OCI-LY1 (cell line): Measurements from ENCODE around the gene TRIO.

Experiments
- H2AFZ ChIP-seq: fragments of 200-600 bp; sonication (generic), shearing (Covaris generic); 2 replicates; pipeline ENCODE4 v1.6.0; 2014; ENCODE audit warnings: antibody characterized with exemption, mild to moderate bottlenecking, low read length
- H3F3A ChIP-seq: fragments of 200-600 bp; sonication (generic), shearing (Covaris generic); 2 replicates; pipeline ENCODE4 v1.6.0; 2014; ENCODE audit warnings: mild to moderate bottlenecking, antibody characterized with exemption, low read length, moderate library complexity; ENCODE audit not compliant: insufficient read depth
- H3K27ac ChIP-seq: fragments of 200-600 bp; sonication (generic); 2 replicates; pipeline ENCODE4 v1.5.1; 2014; ENCODE audit warnings: low read length, mixed run types, mild to moderate bottlenecking, low read depth; ENCODE audit not compliant: poor library complexity, severe bottlenecking
- H3K27me3 ChIP-seq: fragments of 200-600 bp; sonication (generic); 2 replicates; pipeline ENCODE4 v1.6.0; 2014; ENCODE audit warnings: antibody characterized with exemption, mild to moderate bottlenecking, low read length, moderate library complexity; ENCODE audit not compliant: insufficient read depth
- H3K36me3 ChIP-seq: fragments of 200-600 bp; sonication (generic); 2 replicates; pipeline ENCODE4 v1.6.1; 2014; ENCODE audit warnings: mild to moderate bottlenecking, antibody characterized with exemption, low read length, moderate library complexity, mixed read lengths; ENCODE audit not compliant: insufficient read depth
- H3K4me1 ChIP-seq: fragments of 200-600 bp; sonication (generic); 2 replicates; pipeline ENCODE4 v1.5.1; 2014; ENCODE audit warnings: mild to moderate bottlenecking, low read length, moderate library complexity; ENCODE audit not compliant: insufficient read depth, severe bottlenecking
- H3K4me2 ChIP-seq: fragments of 200-600 bp; sonication (generic), shearing (Covaris generic); 2 replicates; pipeline ENCODE4 v1.6.1; 2014; ENCODE audit warnings: low read length
- H3K4me3 ChIP-seq: fragments of 200-600 bp; sonication (generic); 2 replicates; pipeline ENCODE4 v1.5.1; 2014; ENCODE audit warnings: low read length, low read depth, mild to moderate bottlenecking, mixed read lengths; ENCODE audit not compliant: poor library complexity, severe bottlenecking
- H3K79me2 ChIP-seq: fragments of 200-600 bp; shearing (Covaris generic); 2 replicates; pipeline ENCODE4 v1.6.1; 2016; ENCODE audit warnings: mixed run types, low read length, mixed read lengths; ENCODE audit not compliant: insufficient read depth
- H3K9ac ChIP-seq: fragments of 200-600 bp; sonication (generic), shearing (Covaris generic); 2 replicates; pipeline ENCODE4 v1.6.1; 2014; ENCODE audit warnings: mild to moderate bottlenecking, low read length, mixed read lengths
- H3K9me2 ChIP-seq: fragments of 200-600 bp; sonication (generic), shearing (Covaris generic); 2 replicates; pipeline ENCODE4 v1.6.1; 2014; ENCODE audit warnings: low read depth, mild to moderate bottlenecking, low read length, mixed read lengths
- H3K9me3 ChIP-seq: fragments of 200-600 bp; shearing (Covaris generic); 2 replicates; pipeline ENCODE4 v1.6.1; 2014; ENCODE audit warnings: low read length, mixed read lengths
- H4K20me1 ChIP-seq: fragments of 200-600 bp; sonication (generic), shearing (Covaris generic); 2 replicates; pipeline ENCODE4 v1.6.0; 2016; ENCODE audit warnings: mild to moderate bottlenecking, low read length; ENCODE audit not compliant: insufficient read depth
- CTCF ChIP-seq: fragments of 200-600 bp; sonication (generic), shearing (Covaris generic); IDR thresholded peaks from 2 replicates; pipeline ENCODE4 v1.5.1; 2017; ENCODE audit warnings: mild to moderate bottlenecking, antibody characterized with exemption, low read length, moderate library complexity, mixed read lengths
- EZH2 ChIP-seq: fragments of 200-600 bp; sonication (generic), shearing (Covaris generic); IDR thresholded peaks from 2 replicates; pipeline ENCODE4 v1.8.0; 2017; ENCODE audit warnings: borderline replicate concordance, mixed run types, mild to moderate bottlenecking, antibody characterized with exemption, low read length, moderate library complexity, mixed read lengths

Gene TRIO

GRCh38 chr5:14442536-14442935, 299.4 kb downstream of the TRIO start:
- Histone ChIP-seq H3F3A (no peaks in the 10 kb centered on the region), H4K20me1 (no peaks in the 10 kb centered on the region), H3K9me2 (no peaks in the 10 kb centered on the region), H3K9ac (no peak overlapping the region), H3K4me1 (no peaks in the 10 kb centered on the region), H3K79me2 (no peaks in the 10 kb centered on the region), H3K27ac (no peak overlapping the region), H3K4me3 (no peak overlapping the region), H3K9me3 (no peaks in the 10 kb centered on the region), H3K36me3 (no peaks in the 10 kb centered on the region), H3K27me3 (no peaks in the 10 kb centered on the region), H2AFZ (no peak overlapping the region), H3K4me2 (no peak overlapping the region)
- no peak for TF ChIP-seq CTCF
- no peak for TF ChIP-seq EZH2

- Histone ChIP-seq H3K4me1 (no peaks in the 10 kb centered on the region), H3K4me2 (no peak overlapping the region), H3K27ac (no peak overlapping the region), H4K20me1 (no peaks in the 10 kb centered on the region), H3K4me3 (no peak overlapping the region), H3K27me3 (no peaks in the 10 kb centered on the region), H3K9me2 (no peaks in the 10 kb centered on the region), H3K79me2 (no peaks in the 10 kb centered on the region), H3K9ac (no peak overlapping the region), H3K9me3 (no peaks in the 10 kb centered on the region), H2AFZ (no peak overlapping the region), H3K36me3 (no peaks in the 10 kb centered on the region), H3F3A (no peaks in the 10 kb centered on the region)
- TF ChIP-seq CTCF (no peak), EZH2 (no peak)
These were observed 300.5 kb downstream of the TRIO start for GRCh38 chr5:14443671-14444093.

GRCh38 chr5:14444161-14444560, 301.0 kb downstream of the TRIO start:
- H3K9ac ChIP-seq = no peak overlapping the region
- no peaks in the 10 kb centered on the region for H3K4me1 ChIP-seq
- no peaks in the 10 kb centered on the region for H3K9me2 ChIP-seq
- H3K36me3 ChIP-seq = no peaks in the 10 kb centered on the region
- H4K20me1 ChIP-seq = no peaks in the 10 kb centered on the region
- TF ChIP-seq EZH2 = no peak
- no peak for TF ChIP-seq CTCF
- no peak overlapping the region for H3K4me2 ChIP-seq
- no peak overlapping the region for H2AFZ ChIP-seq
- no peaks in the 10 kb centered on the region for H3F3A ChIP-seq
- no peaks in the 10 kb centered on the region for H3K27me3 ChIP-seq
- H3K4me3 ChIP-seq = no peak overlapping the region
- H3K27ac ChIP-seq = no peak overlapping the region
- H3K9me3 ChIP-seq = no peaks in the 10 kb centered on the region
- H3K79me2 ChIP-seq = no peaks in the 10 kb centered on the region
